K562 (cell line): ENCODE measurements around the gene BCAR3. TPM values are rescaled to one million over a fixed set of nuclear protein-coding genes. Genes with fewer than 3 reads are reported as not detected.

Experiments
- ATAC-seq: fragments of 200-7000 bp; cut with Tn5 transposase; 3 replicates; pipeline ENCODE4 v1.9.1; 2020; ENCODE audit warnings: moderate library complexity
- BruUV-seq: library from RNA; stranded (reverse); fragments of 400-500 nt; replicated peaks from 2 replicates; lab custom pipeline; 2021; lab: Mats Ljungman, UMichigan
- CTCF ChIA-PET: fragments of 300-600 bp; formaldehyde crosslinking; extraction: SDS; loops from one replicate; lab custom pipeline; 2021; ENCODE audit warnings: low intra/inter-chr PET ratio; lab: Yijun Ruan, JAX
- POLR2A ChIA-PET: fragments of 300-600, 350-650 bp; sonication (Branson Sonifier 250); formaldehyde crosslinking; extraction: SDS; loops from one replicate; lab custom pipeline; 2021; ENCODE audit warnings: antibody characterized with exemption, inconsistent platforms; lab: Yijun Ruan, JAX
- DNase-seq, 4 experiments: peaks; one replicate each; pipeline versions ENCODE4 v3.0.0 to v3.0.0-alpha.2; 2011 to 2018; ENCODE audit warnings: low spot score in 3 of 4, mixed read lengths in 3 of 4; ENCODE audit errors: extremely low read depth in 1 of 4
- FAIRE-seq: peaks from 2 replicates; lab custom pipeline; 2011; peaks lifted over from hg19 to GRCh38; lab: Jason Lieb, UNC
- H2AFZ ChIP-seq: 2 replicates; pipeline ENCODE4 v1.6.0; 2011; ENCODE audit warnings: low read depth, low read length, control low read depth, inconsistent platforms
- H3K27ac ChIP-seq: fragments of 200-600 bp; 3 replicates; pipeline ENCODE4 v1.8.0; 2011; ENCODE audit warnings: low read depth, mild to moderate bottlenecking, control low read depth, inconsistent platforms, low read length, moderate library complexity, mixed read lengths; ENCODE audit errors: extremely low read depth
- H3K27me3 ChIP-seq, 2 experiments: fragments of 300-600 bp in 1 of 2; 2 replicates in 1 of 2; 3 replicates in 1 of 2; pipeline versions ENCODE4 v1.6.0 to v1.8.0; 2011; ENCODE audit warnings: inconsistent platforms in 2 of 2, low read length in 2 of 2, mild to moderate bottlenecking in 1 of 2, mixed read lengths in 1 of 2, moderate library complexity in 1 of 2; ENCODE audit not compliant: control insufficient read depth in 2 of 2, insufficient read depth in 2 of 2
- H3K36me3 ChIP-seq: fragments of 300-600 bp; 3 replicates; pipeline ENCODE4 v1.8.0; 2011; ENCODE audit warnings: mild to moderate bottlenecking, low read length, inconsistent platforms; ENCODE audit not compliant: control insufficient read depth, insufficient read depth
- H3K4me1 ChIP-seq, 2 experiments: fragments of 200-600 bp in 1 of 2; replicated peaks in 1 of 2; 2 replicates in 1 of 2; 3 replicates in 1 of 2; pipeline versions ENCODE4 v1.5.1 to v1.8.0; 2011; ENCODE audit warnings: inconsistent platforms in 2 of 2, low read length in 2 of 2, mild to moderate bottlenecking in 1 of 2, mixed read lengths in 1 of 2, moderate library complexity in 1 of 2; ENCODE audit not compliant: control insufficient read depth in 2 of 2, insufficient read depth in 2 of 2
- H3K4me2 ChIP-seq: 2 replicates; pipeline ENCODE4 v1.6.1; 2011; ENCODE audit warnings: low read length, control low read depth, inconsistent platforms, mixed read lengths; ENCODE audit not compliant: insufficient read depth
- H3K4me3 ChIP-seq: fragments of 200-600 bp; sonication (generic), shearing (Covaris generic); 2 replicates; pipeline ENCODE4 v1.5.1; 2016; ENCODE audit warnings: control low read depth, inconsistent platforms
- H3K79me2 ChIP-seq: fragments of 200-600 bp; 3 replicates; pipeline ENCODE4 v1.8.0; 2011; ENCODE audit warnings: low read length, inconsistent platforms; ENCODE audit not compliant: control insufficient read depth, insufficient read depth
- H3K9ac ChIP-seq, 2 experiments: 2 replicates each; pipeline versions ENCODE4 v1.6.0 to v1.6.1; 2011; ENCODE audit warnings: low read depth in 2 of 2, low read length in 2 of 2, control low read depth in 1 of 2, inconsistent platforms in 1 of 2, mild to moderate bottlenecking in 1 of 2, mixed read lengths in 1 of 2; ENCODE audit not compliant: insufficient read depth in 1 of 2
- H3K9me1 ChIP-seq: one replicate; pipeline ENCODE4 v1.6.0; 2011; ENCODE audit warnings: inconsistent platforms, mild to moderate bottlenecking, low read length, moderate library complexity; ENCODE audit not compliant: control insufficient read depth, insufficient read depth
- H3K9me3 ChIP-seq: replicated peaks from 2 replicates; pipeline ENCODE4 v1.5.1; 2011; ENCODE audit warnings: low read depth, low read length, inconsistent platforms; ENCODE audit not compliant: control insufficient read depth, insufficient read depth
- H4K20me1 ChIP-seq: replicated peaks from 2 replicates; pipeline ENCODE4 v1.6.1; 2011; ENCODE audit warnings: low read length, inconsistent platforms, mixed read lengths; ENCODE audit not compliant: control insufficient read depth, insufficient read depth
- BMI1 ChIP-seq: fragments of 150-350 bp; IDR thresholded peaks from 2 replicates; pipeline ENCODE4 v1.6.1; 2014; ENCODE audit warnings: low read length
- BRD4 ChIP-seq: fragments of 200-600 bp; sonication (generic); IDR thresholded peaks from 2 replicates; pipeline ENCODE4 v1.6.1; 2017; ENCODE audit warnings: inconsistent platforms
- CREBBP ChIP-seq: IDR thresholded peaks from one replicate; pipeline ENCODE4 v1.6.1; 2012; ENCODE audit warnings: low read depth, mild to moderate bottlenecking, control low read depth, inconsistent platforms, low read length
- ETV1 ChIP-seq: fragments of 450-650 bp; conservative IDR thresholded peaks from 2 replicates; pipeline ENCODE4 v1.6.1; 2016; ENCODE audit warnings: missing genetic modification characterization, control low read depth, low read depth, missing compliant biosample characterization
- GTF2B ChIP-seq: IDR thresholded peaks from 2 replicates; pipeline ENCODE4 v1.6.1; 2011; ENCODE audit not compliant: insufficient read length; ENCODE audit errors: extremely low read depth
- HEY1 ChIP-seq: fragments of 250-450 bp; sonication (Bioruptor Pico); IDR thresholded peaks from 2 replicates; pipeline ENCODE4 v1.5.0; 2020; ENCODE audit warnings: mild to moderate bottlenecking, moderate library complexity, borderline replicate concordance
- L3MBTL2 ChIP-seq: fragments of 450-650 bp; IDR thresholded peaks from 2 replicates; pipeline ENCODE4 v1.6.1; 2016; ENCODE audit warnings: mild to moderate bottlenecking, moderate library complexity
- PCBP1 ChIP-seq: fragments of 200-400 bp; formaldehyde crosslinking; IDR thresholded peaks from 2 replicates; pipeline ENCODE4 v1.6.1; 2018; ENCODE audit warnings: mild to moderate bottlenecking, low read depth, low read length; ENCODE audit not compliant: poor library complexity, severe bottlenecking
- POLR2H ChIP-seq: IDR thresholded peaks from 2 replicates; pipeline ENCODE4 v1.6.1; 2016; ENCODE audit warnings: missing genetic modification characterization, low read depth, mild to moderate bottlenecking, control low read depth, missing compliant biosample characterization, moderate library complexity
- POLR3A ChIP-seq: IDR thresholded peaks from 2 replicates; pipeline ENCODE4 v1.6.1; 2011; ENCODE audit warnings: borderline replicate concordance, mild to moderate bottlenecking, moderate library complexity; ENCODE audit not compliant: insufficient read length, insufficient read depth; ENCODE audit errors: extremely low read depth
- RUNX1 ChIP-seq: sonication (generic); IDR thresholded peaks from 2 replicates; pipeline ENCODE4 v1.6.1; 2016; ENCODE audit warnings: antibody characterized with exemption, low read depth
- SMARCE1 ChIP-seq: fragments of 450-650 bp; IDR thresholded peaks from 2 replicates; pipeline ENCODE4 v1.7.1; 2016; ENCODE audit warnings: mild to moderate bottlenecking
- THAP7 ChIP-seq: fragments of 250-450 bp; sonication (Bioruptor Pico); IDR thresholded peaks from 2 replicates; pipeline ENCODE4 v1.5.0; 2021
- ZEB2 ChIP-seq: fragments of 450-650 bp; IDR thresholded peaks from 2 replicates; pipeline ENCODE4 v1.6.1; 2016
- ZFP36 ChIP-seq: fragments of 150-350 bp; IDR thresholded peaks from 2 replicates; pipeline ENCODE4 v1.6.1; 2018; ENCODE audit warnings: low read length, low read depth; ENCODE audit not compliant: partially characterized antibody
- ZFX ChIP-seq: sonication (generic); formaldehyde crosslinking; IDR thresholded peaks from 2 replicates; pipeline ENCODE4 v1.8.0; 2022; ENCODE audit warnings: mild to moderate bottlenecking, missing genetic modification reagents, moderate library complexity
- ZNF140 ChIP-seq: fragments of 250-450 bp; sonication (Bioruptor Pico); IDR thresholded peaks from 2 replicates; pipeline ENCODE4 v1.8.0; 2021; ENCODE audit warnings: moderate library complexity, mild to moderate bottlenecking, inconsistent platforms
- ZNF274 ChIP-seq: IDR thresholded peaks from 2 replicates; pipeline ENCODE4 v1.6.1; 2011; ENCODE audit warnings: low read depth, mild to moderate bottlenecking, low read length, moderate library complexity, borderline replicate concordance
- ZNF77 ChIP-seq: fragments of 250-450 bp; sonication (Bioruptor Pico); IDR thresholded peaks from 2 replicates; pipeline ENCODE4 v1.5.0; 2020
- WGBS: fragments of 100-300 bp; shearing (Covaris generic); methylation state at CpG from one replicate; pipeline ENCODE4 v1.1.6; 2016; ENCODE audit warnings: low coverage, mixed read lengths; ENCODE audit not compliant: insufficient coverage; ENCODE audit errors: missing lambda C conversion rate; 5-methylcytosine and 5-hydroxymethylcytosine counted together
- in situ Hi-C: fragments of 300-500 bp; cut with MboI; formaldehyde crosslinking; loops from 4 replicates; pipeline ENCODE4 v1.15.0; 2018; ENCODE audit warnings: inconsistent platforms, mixed read lengths
- intact Hi-C: fragments of 100-400 bp; cut with micrococcal nuclease; formaldehyde crosslinking; loops from 2 replicates; pipeline ENCODE4 v1.14.2; 2022
- polyA plus RNA-seq, 8 experiments: library from polyadenylated mRNA; depleted of rRNA in 4 of 8; stranded (reverse) in 5 of 8; unstranded in 3 of 8; fragments of >200 nt; fragmentation: Nextera tagmentation in 2 of 8; fragmentation: Illumina TruSeq in 1 of 8; extraction: Ambion mirVana in 2 of 8; extraction: Trizol in 1 of 8; gene quantifications; 2 replicates each; pipeline versions ENCODE4 v1.2.1 to v1.2.3, GENCODE V29; 2011 to 2014; ENCODE audit warnings: inconsistent platforms in 1 of 8, missing spikeins in 1 of 8
- total RNA-seq, 7 experiments: library from RNA; depleted of rRNA in 6 of 7; stranded (reverse); fragments of >200 nt in 6 of 7; fragmentation: Illumina TruSeq in 2 of 7; extraction: Trizol in 2 of 7; gene quantifications; 2 replicates each; pipeline versions ENCODE4 v1.2.1 to v1.2.3, GENCODE V29; 2011 to 2021; ENCODE audit warnings: low replicate concordance in 1 of 7

The BCAR3 gene
- total and polyA plus RNA-seq, 9 of the 15 experiments (the other 6 are each of a cell fraction or from before 2014, with no cell fraction given): 1.8 to 6.3 (median 3.8) TPM

GRCh38 chr1:93695411-93696005 is 13.9 kb upstream of the BCAR3 start:
- TF ChIP-seq BRD4 (no peak), ZFP36 (no peak), RUNX1 (no peak), GTF2B (no peak), L3MBTL2 (no peak), BMI1 (no peak), SMARCE1 (no peak), ZNF140 (CRISPR knock-in tag) (no peak), PCBP1 (no peak), ZEB2 (no peak), CREBBP (no peak), ETV1 (tag) (no peak), THAP7 (CRISPR knock-in tag) (no peak), ZFX (CRISPR knock-in tag) (no peak), ZNF77 (no peak), HEY1 (CRISPR knock-in tag) (no peak), POLR2H (tag) (no peak), ZNF274 (no peak), POLR3A (no peak)
- TF ChIP-seq, all 486 proteins: peak for 0
- no peak overlapping the region for H3K4me2 ChIP-seq
- no peaks in the 10 kb centered on the region for H3K9me1 ChIP-seq
- in situ Hi-C loops: no loop called here
- POLR2A ChIA-PET: interaction anchor here (0.6 to 1.1 kb wide), 3 partner anchors 12 to 28 kb away, joined by 3 to 4 read pairs (median 4); no protein-coding TSS in a partner anchor
- no peak; the same call in 2 of the 3 replicates for ATAC-seq
- H3K27ac ChIP-seq: no peak overlapping the region
- H3K9me3 ChIP-seq: no peaks in the 10 kb centered on the region
- H3K36me3 ChIP-seq: no peaks in the 10 kb centered on the region
- CTCF ChIA-PET: no interaction called here
- intact Hi-C loops: no loop called here
- H2AFZ ChIP-seq: no peak overlapping the region
- no peak for FAIRE-seq
- H3K4me1 ChIP-seq: peaks cover 0 to 6% of the 10 kb centered on the region in 2 experiments; a peak in 3 of 5 replicates
- no peak overlapping the region for H3K4me3 ChIP-seq
- WGBS: 0% methylated on average over 2 of the region's 2 CpGs
- H3K9ac ChIP-seq: no peak overlapping the region
- BruUV-seq: no TSS peak
- no peak for DNase-seq
- no peaks in the 10 kb centered on the region for H3K79me2 ChIP-seq
- peaks cover 5 to 62% of the 10 kb centered on the region in 2 experiments; a peak in 4 of 5 replicates for H3K27me3 ChIP-seq
- H4K20me1 ChIP-seq: 0 out of 2 replicates have a peak, but pooled peaks cover 3% of the 10 kb centered on the region
